ENCODE results near the gene BCL2L13.

GRCh38 chr22:17601031-17601430, 37.5 kb upstream of the BCL2L13 start:
- TF ChIP-seq CTCF (IDR thresholded peaks at IDR 0.05) (no peak), POLR2A (IDR thresholded peaks at IDR 0.05) (no peak)

Measured in thyroid gland (tissue), 4 donors.